ENCODE data around the gene ACACB.

Gene ACACB

GRCh38 chr12:109115758-109116610 lies at the start of gene ACACB:
ACACB (plus strand) TSS chr12:109116587; CDS start chr12:109139406, 22,819 bp downstream.
- DNase-seq: peak; percentile 80

GRCh38 chr12:109069307-109070271 lies 46.8 kb upstream of the ACACB start:
- DNase-seq: no peak

- DNase-seq: no peak
These were observed 41.5 kb upstream of the ACACB start for GRCh38 chr12:109074866-109075265.

- no peak for DNase-seq
These were observed 33.6 kb upstream of the ACACB start for GRCh38 chr12:109082751-109083150.

- DNase-seq: no peak
These were observed 32.0 kb upstream of the ACACB start for GRCh38 chr12:109084425-109084824.

GRCh38 chr12:109085590-109085989 lies 30.8 kb upstream of the ACACB start:
- no peak for DNase-seq

- no peak for DNase-seq
These were observed 29.1 kb upstream of the ACACB start for GRCh38 chr12:109087250-109087649.

- no peak for DNase-seq
These were observed 27.6 kb upstream of the ACACB start for GRCh38 chr12:109088818-109089217.

GRCh38 chr12:109089683-109090082 lies 26.7 kb upstream of the ACACB start:
- no peak for DNase-seq

GRCh38 chr12:109092497-109093021 lies 23.8 kb upstream of the ACACB start:
- DNase-seq: no peak

- peak; percentile 91 for DNase-seq
These were observed 23.1 kb upstream of the ACACB start, which contains the start of gene ALKBH2 for GRCh38 chr12:109093022-109093918. ALKBH2 (minus strand) TSS chr12:109093472; CDS start chr12:109092786, 686 bp downstream.

- DNase-seq: no peak
These were observed 19.3 kb upstream of the ACACB start for GRCh38 chr12:109097140-109097434.

GRCh38 chr12:109097435-109098182 lies 18.8 kb upstream of the ACACB start, which contains the start of gene UNG:
UNG (plus strand) TSS chr12:109097597; CDS start chr12:109097680, 83 bp downstream.
- peak; percentile 97 for DNase-seq

GRCh38 chr12:109098183-109098604 lies 18.2 kb upstream of the ACACB start:
- DNase-seq: peak; percentile 77

- DNase-seq: no peak
These were observed 17.7 kb upstream of the ACACB start for GRCh38 chr12:109098651-109099050.

GRCh38 chr12:109099431-109100020 lies 16.9 kb upstream of the ACACB start:
- no peak for DNase-seq

GRCh38 chr12:109100741-109101140 lies 15.6 kb upstream of the ACACB start:
- no peak for DNase-seq

- DNase-seq: no peak
These were observed 13.9 kb upstream of the ACACB start for GRCh38 chr12:109102491-109102890.

GRCh38 chr12:109105176-109105575 lies 11.2 kb upstream of the ACACB start:
- no peak for DNase-seq

- DNase-seq: no peak
These were observed 6.5 kb upstream of the ACACB start for GRCh38 chr12:109109746-109110350.

Data from NCI-H146 (cell line).